T-helper 1 cell treated with Interleukin-12 subunit alpha and Interleukin-12 subunit beta and Interleukin-4 antibody, amounts not matched to agents 30 μg/mL and 1 μg/mL, for 36 hours (primary cell): Measurements from ENCODE around the gene P3H2.
"Not testable (repeated sequence)": the region's sequence is repeated elsewhere in the genome, so short reads cannot be mapped to it uniquely, and the experiment has no call there.

ENCODE experiments used
- H3K27ac Mint-ChIP-seq: one replicate; pipeline ENCODE4 v1.8.0; 2021; ENCODE audit warnings: mild to moderate bottlenecking, mixed read lengths
- H3K27me3 Mint-ChIP-seq: one replicate; pipeline ENCODE4 v1.8.0; 2021; ENCODE audit warnings: low read depth, mixed read lengths
- H3K36me3 Mint-ChIP-seq: one replicate; pipeline ENCODE4 v1.8.0; 2021; ENCODE audit warnings: low read depth, mixed read lengths
- H3K4me1 Mint-ChIP-seq: one replicate; pipeline ENCODE4 v1.8.0; 2021; ENCODE audit warnings: low read depth, mixed read lengths
- H3K4me3 Mint-ChIP-seq: one replicate; pipeline ENCODE4 v1.8.0; 2021; ENCODE audit warnings: mild to moderate bottlenecking, moderate library complexity, mixed read lengths
- H3K9me3 Mint-ChIP-seq: one replicate; pipeline ENCODE4 v1.8.0; 2021; ENCODE audit warnings: mixed read lengths

The P3H2 gene

GRCh38 chr3:190120269-190121060 is at the start of gene P3H2:
Gene P3H2, minus strand, starts transcription at chr3:190120897. Its CDS starts 166 bp downstream, at chr3:190120731.
- H3K9me3 Mint-ChIP-seq: no peaks in the 10 kb centered on the region
- peaks cover 2% of the 10 kb centered on the region for H3K4me1 Mint-ChIP-seq
- H3K27ac Mint-ChIP-seq: no peak within 1 kb of the TSS
- H3K27me3 Mint-ChIP-seq: peaks cover 50% of the 10 kb centered on the region
- peak within 1 kb of the TSS; percentile 47 for H3K4me3 Mint-ChIP-seq
- H3K36me3 Mint-ChIP-seq: no peaks in the 10 kb centered on the region

- peak overlapping the region; percentile 65 for H3K27ac Mint-ChIP-seq
- no peaks in the 10 kb centered on the region for H3K36me3 Mint-ChIP-seq
- H3K4me3 Mint-ChIP-seq: peak overlapping the region; percentile 49
Observed at GRCh38 chr3:190169877-190170276, 49.2 kb upstream of the P3H2 start.

GRCh38 chr3:190169243-190169642 is 48.5 kb upstream of the P3H2 start:
- Mint-ChIP-seq H3K4me3 (no peak overlapping the region), H3K36me3 (no peaks in the 10 kb centered on the region), H3K27ac (peak overlapping the region; percentile 65), H3K9me3 (no peaks in the 10 kb centered on the region), H3K4me1 (peaks cover 11% of the 10 kb centered on the region), H3K27me3 (peaks cover 22% of the 10 kb centered on the region)

More at GRCh38 chr3:190169877-190170276, 49.2 kb upstream of the P3H2 start:
- H3K9me3 Mint-ChIP-seq: no peaks in the 10 kb centered on the region
- H3K4me1 Mint-ChIP-seq: peaks cover 11% of the 10 kb centered on the region
- H3K27me3 Mint-ChIP-seq: peaks cover 27% of the 10 kb centered on the region

- H3K27ac Mint-ChIP-seq: no peak overlapping the region
- H3K27me3 Mint-ChIP-seq: peaks cover 12% of the 10 kb centered on the region
- H3K9me3 Mint-ChIP-seq: no peaks in the 10 kb centered on the region
- H3K36me3 Mint-ChIP-seq: no peaks in the 10 kb centered on the region
- H3K4me3 Mint-ChIP-seq: no peak overlapping the region
- H3K4me1 Mint-ChIP-seq: peaks cover 11% of the 10 kb centered on the region
Observed at GRCh38 chr3:190167936-190168680, 47.4 kb upstream of the P3H2 start.

GRCh38 chr3:190166948-190167347 is 46.3 kb upstream of the P3H2 start:
- no peak overlapping the region for H3K4me3 Mint-ChIP-seq
- no peak overlapping the region for H3K27ac Mint-ChIP-seq
- no peaks in the 10 kb centered on the region for H3K36me3 Mint-ChIP-seq
- peaks cover 10% of the 10 kb centered on the region for H3K27me3 Mint-ChIP-seq
- peaks cover 11% of the 10 kb centered on the region for H3K4me1 Mint-ChIP-seq
- no peaks in the 10 kb centered on the region for H3K9me3 Mint-ChIP-seq

GRCh38 chr3:190165253-190165652 is 44.6 kb upstream of the P3H2 start:
- no peaks in the 10 kb centered on the region for H3K9me3 Mint-ChIP-seq
- peaks cover 7% of the 10 kb centered on the region for H3K27me3 Mint-ChIP-seq
- H3K27ac Mint-ChIP-seq: no peak overlapping the region
- peaks cover 11% of the 10 kb centered on the region for H3K4me1 Mint-ChIP-seq
- no peaks in the 10 kb centered on the region for H3K36me3 Mint-ChIP-seq
- H3K4me3 Mint-ChIP-seq: no peak overlapping the region

- H3K27me3 Mint-ChIP-seq, H3K9me3 Mint-ChIP-seq, H3K27ac Mint-ChIP-seq, H3K4me3 Mint-ChIP-seq, H3K36me3 Mint-ChIP-seq, H3K4me1 Mint-ChIP-seq: not testable (repeated sequence)
Observed at GRCh38 chr3:190162013-190162412, 41.3 kb upstream of the P3H2 start.

- no peak overlapping the region for H3K27ac Mint-ChIP-seq
- H3K27me3 Mint-ChIP-seq: peaks cover 4% of the 10 kb centered on the region
- H3K4me3 Mint-ChIP-seq: no peak overlapping the region
- no peaks in the 10 kb centered on the region for H3K36me3 Mint-ChIP-seq
- no peaks in the 10 kb centered on the region for H3K9me3 Mint-ChIP-seq
- no peaks in the 10 kb centered on the region for H3K4me1 Mint-ChIP-seq
Observed at GRCh38 chr3:190159902-190160435, 39.3 kb upstream of the P3H2 start.

GRCh38 chr3:190158261-190158660 is 37.6 kb upstream of the P3H2 start:
- no peak overlapping the region for H3K27ac Mint-ChIP-seq
- H3K9me3 Mint-ChIP-seq: no peaks in the 10 kb centered on the region
- H3K4me3 Mint-ChIP-seq: no peak overlapping the region
- peaks cover 4% of the 10 kb centered on the region for H3K27me3 Mint-ChIP-seq
- H3K36me3 Mint-ChIP-seq: no peaks in the 10 kb centered on the region
- H3K4me1 Mint-ChIP-seq: no peaks in the 10 kb centered on the region

- H3K27me3 Mint-ChIP-seq: peaks cover 4% of the 10 kb centered on the region
- H3K27ac Mint-ChIP-seq: no peak overlapping the region
- no peaks in the 10 kb centered on the region for H3K36me3 Mint-ChIP-seq
- H3K4me3 Mint-ChIP-seq: no peak overlapping the region
- H3K9me3 Mint-ChIP-seq: no peaks in the 10 kb centered on the region
- H3K4me1 Mint-ChIP-seq: no peaks in the 10 kb centered on the region
Observed at GRCh38 chr3:190155752-190156151, 35.1 kb upstream of the P3H2 start.

- no peak overlapping the region for H3K4me3 Mint-ChIP-seq
- no peak overlapping the region for H3K27ac Mint-ChIP-seq
- H3K4me1 Mint-ChIP-seq: no peaks in the 10 kb centered on the region
- H3K36me3 Mint-ChIP-seq: no peaks in the 10 kb centered on the region
- H3K9me3 Mint-ChIP-seq: no peaks in the 10 kb centered on the region
- H3K27me3 Mint-ChIP-seq: no peaks in the 10 kb centered on the region
Observed at GRCh38 chr3:190150681-190151080, 30.0 kb upstream of the P3H2 start.

GRCh38 chr3:190149830-190150619 is 29.3 kb upstream of the P3H2 start:
- H3K27ac Mint-ChIP-seq, H3K36me3 Mint-ChIP-seq, H3K27me3 Mint-ChIP-seq, H3K4me3 Mint-ChIP-seq, H3K9me3 Mint-ChIP-seq, H3K4me1 Mint-ChIP-seq: not testable (repeated sequence)

- not testable (repeated sequence) for H3K36me3 Mint-ChIP-seq, H3K27me3 Mint-ChIP-seq, H3K27ac Mint-ChIP-seq, H3K4me1 Mint-ChIP-seq, H3K9me3 Mint-ChIP-seq, H3K4me3 Mint-ChIP-seq
Observed at GRCh38 chr3:190144793-190145192, 24.1 kb upstream of the P3H2 start.

GRCh38 chr3:190142041-190142440 is 21.3 kb upstream of the P3H2 start:
- Mint-ChIP-seq H3K4me1 (no peaks in the 10 kb centered on the region), H3K27me3 (peaks cover 4% of the 10 kb centered on the region)

More at GRCh38 chr3:190142041-190142440, 21.3 kb upstream of the P3H2 start:
- Mint-ChIP-seq H3K4me3 (no peak overlapping the region), H3K9me3 (no peaks in the 10 kb centered on the region), H3K36me3 (no peaks in the 10 kb centered on the region), H3K27ac (no peak overlapping the region)
